ENCODE results near the gene EFNA3.

GRCh38 chr1:155116113-155116764 is 37.6 kb downstream of the EFNA3 start:
- TF ChIP-seq CTCF (conservative IDR thresholded peaks at IDR 0.05; ENCODE audit: low read depth in 2 of 2) (no peak), EZH2 (IDR thresholded peaks at IDR 0.05; ENCODE audit: low read depth, unreplicated experiment) (no peak), POLR2AphosphoS5 (IDR thresholded peaks at IDR 0.05; ENCODE audit: low read depth) (no peak), JUNB (IDR thresholded peaks at IDR 0.05; ENCODE audit: unreplicated experiment) (no peak), EZH2phosphoT487 (IDR thresholded peaks at IDR 0.05; ENCODE audit: unreplicated experiment) (no peak), CREB1 (CRISPR knock-in tag; IDR thresholded peaks at IDR 0.05; ENCODE audit: low read depth) (no peak), REST (IDR thresholded peaks at IDR 0.05; ENCODE audit: unreplicated experiment) (no peak), ZNF331 (CRISPR knock-in tag; IDR thresholded peaks at IDR 0.05; ENCODE audit: low read depth) (no peak), NANOG (IDR thresholded peaks at IDR 0.05; ENCODE audit: borderline replicate concordance) (no peak), ETS1 (IDR thresholded peaks at IDR 0.05) (no peak), STAT1 (IDR thresholded peaks at IDR 0.05; ENCODE audit: unreplicated experiment) (no peak), ZNF114 (CRISPR knock-in tag; IDR thresholded peaks at IDR 0.05) (no peak)
